Right lobe of liver (tissue), 4 donors: Measurements from ENCODE around the gene RNF31.

ENCODE experiments used
- POLR2A ChIP-seq: fragments of 450-650 bp; IDR thresholded peaks from one replicate; pipeline ENCODE4 v1.6.1; 2017; ENCODE audit warnings: antibody characterized with exemption, mild to moderate bottlenecking
- TF ChIP-seq, protein P1 (sequence below), 4 donors: fragments of 200-600 bp in 3 of 4; fragments of 450-650 bp in 1 of 4; IDR thresholded peaks; one replicate each; pipeline versions ENCODE4 v1.5.1 to v1.8.0; 2016 to 2022; ENCODE audit warnings: antibody characterized with exemption in 4 of 4, mild to moderate bottlenecking in 2 of 4
- donor health status: DM: no; HTN: no; CAD: no.
- donor health status: DM: no; HTN: no; CAD: no.
- donor health status: DM: no; HTN: yes; CAD: no.

DNA sequence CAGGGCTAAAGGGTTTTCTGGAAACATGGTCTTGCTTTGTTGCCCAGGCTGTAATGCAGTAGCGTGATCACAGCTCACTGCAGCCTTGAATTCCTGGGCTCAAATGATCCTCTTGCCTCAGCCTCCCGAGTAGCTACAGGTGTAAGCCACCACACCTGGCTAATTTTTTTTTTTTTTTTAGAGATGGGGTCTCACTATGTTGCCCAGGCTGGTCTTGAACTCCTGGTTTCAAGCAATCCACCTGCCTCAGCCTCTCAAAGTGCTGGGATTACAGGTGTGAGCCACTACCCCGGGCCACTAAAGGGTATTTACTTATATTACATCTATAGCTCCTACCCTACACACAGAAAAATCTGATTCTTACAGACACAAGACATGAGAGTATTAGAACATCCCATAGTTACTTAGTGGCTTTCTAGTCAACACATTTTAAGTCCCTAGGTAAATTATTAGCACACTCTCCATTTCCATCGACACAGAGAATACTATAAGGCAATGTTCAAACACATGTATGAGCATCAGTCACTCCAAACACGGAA is 38.9 kb upstream of the RNF31 start:
- no peak for TF ChIP-seq POLR2A
- TF ChIP-seq, protein P1, sequence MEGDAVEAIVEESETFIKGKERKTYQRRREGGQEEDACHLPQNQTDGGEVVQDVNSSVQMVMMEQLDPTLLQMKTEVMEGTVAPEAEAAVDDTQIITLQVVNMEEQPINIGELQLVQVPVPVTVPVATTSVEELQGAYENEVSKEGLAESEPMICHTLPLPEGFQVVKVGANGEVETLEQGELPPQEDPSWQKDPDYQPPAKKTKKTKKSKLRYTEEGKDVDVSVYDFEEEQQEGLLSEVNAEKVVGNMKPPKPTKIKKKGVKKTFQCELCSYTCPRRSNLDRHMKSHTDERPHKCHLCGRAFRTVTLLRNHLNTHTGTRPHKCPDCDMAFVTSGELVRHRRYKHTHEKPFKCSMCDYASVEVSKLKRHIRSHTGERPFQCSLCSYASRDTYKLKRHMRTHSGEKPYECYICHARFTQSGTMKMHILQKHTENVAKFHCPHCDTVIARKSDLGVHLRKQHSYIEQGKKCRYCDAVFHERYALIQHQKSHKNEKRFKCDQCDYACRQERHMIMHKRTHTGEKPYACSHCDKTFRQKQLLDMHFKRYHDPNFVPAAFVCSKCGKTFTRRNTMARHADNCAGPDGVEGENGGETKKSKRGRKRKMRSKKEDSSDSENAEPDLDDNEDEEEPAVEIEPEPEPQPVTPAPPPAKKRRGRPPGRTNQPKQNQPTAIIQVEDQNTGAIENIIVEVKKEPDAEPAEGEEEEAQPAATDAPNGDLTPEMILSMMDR (IDR thresholded peaks at IDR 0.05) = no peak
